Activated T-cell treated with anti-CD3 and anti-CD28 coated beads for 1 hour (primary cell): ENCODE data around the gene BCL2L2.
"Not testable (repeated sequence)": the region's sequence is repeated elsewhere in the genome, so short reads cannot be mapped to it uniquely, and the experiment has no call there.

Experiments used
- DNase-seq: peaks from one replicate; pipeline ENCODE4 v3.0.0-alpha.2; 2020; ENCODE audit warnings: low read depth

The BCL2L2 gene

DNA sequence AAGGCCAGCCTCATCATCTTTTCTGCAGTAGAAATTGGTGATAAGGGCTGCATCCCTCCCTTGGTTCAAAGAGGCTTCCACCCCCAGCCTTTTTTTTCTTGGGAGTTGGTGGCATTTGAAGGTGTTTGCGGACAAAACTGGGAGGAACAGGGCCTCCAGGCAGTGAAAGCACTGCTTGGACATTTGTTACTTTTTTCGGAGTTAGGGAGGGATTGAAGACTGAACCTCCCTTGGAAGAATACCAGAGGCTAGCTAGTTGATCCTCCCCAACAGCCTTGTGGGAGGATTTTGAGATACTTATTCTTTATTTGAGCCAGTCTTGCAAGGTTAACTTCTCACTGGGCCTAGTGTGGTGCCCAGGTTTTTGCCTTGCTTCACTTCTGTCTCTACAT is 17.8 kb downstream of the BCL2L2 start:
- DNase-seq = no peak

DNA sequence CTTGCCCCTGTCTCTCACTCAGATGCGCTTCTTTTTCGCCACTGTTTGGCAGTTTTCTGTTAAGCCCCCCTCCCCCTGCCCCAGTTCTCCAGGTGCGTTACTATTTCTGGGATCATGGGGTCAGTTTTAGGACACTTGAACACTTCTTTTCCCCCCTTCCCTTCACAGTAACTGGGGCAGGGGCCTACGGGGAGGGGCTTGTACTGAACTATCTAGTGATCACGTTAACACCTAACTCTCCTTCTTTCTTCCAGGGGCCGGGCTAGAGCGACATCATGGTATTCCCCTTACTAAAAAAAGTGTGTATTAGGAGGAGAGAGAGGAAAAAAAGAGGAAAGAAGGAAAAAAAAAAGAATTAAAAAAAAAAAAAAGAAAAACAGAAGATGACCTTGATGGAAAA is 18.4 kb downstream of the BCL2L2 start:
- no peak for DNase-seq

DNA sequence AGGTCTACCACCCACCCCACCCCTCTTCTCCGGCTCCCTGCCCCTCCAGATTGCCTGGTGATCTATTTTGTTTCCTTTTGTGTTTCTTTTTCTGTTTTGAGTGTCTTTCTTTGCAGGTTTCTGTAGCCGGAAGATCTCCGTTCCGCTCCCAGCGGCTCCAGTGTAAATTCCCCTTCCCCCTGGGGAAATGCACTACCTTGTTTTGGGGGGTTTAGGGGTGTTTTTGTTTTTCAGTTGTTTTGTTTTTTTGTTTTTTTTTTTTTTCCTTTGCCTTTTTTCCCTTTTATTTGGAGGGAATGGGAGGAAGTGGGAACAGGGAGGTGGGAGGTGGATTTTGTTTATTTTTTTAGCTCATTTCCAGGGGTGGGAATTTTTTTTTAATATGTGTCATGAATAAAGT is 19.1 kb downstream of the BCL2L2 start:
- not testable (repeated sequence) for DNase-seq

DNA sequence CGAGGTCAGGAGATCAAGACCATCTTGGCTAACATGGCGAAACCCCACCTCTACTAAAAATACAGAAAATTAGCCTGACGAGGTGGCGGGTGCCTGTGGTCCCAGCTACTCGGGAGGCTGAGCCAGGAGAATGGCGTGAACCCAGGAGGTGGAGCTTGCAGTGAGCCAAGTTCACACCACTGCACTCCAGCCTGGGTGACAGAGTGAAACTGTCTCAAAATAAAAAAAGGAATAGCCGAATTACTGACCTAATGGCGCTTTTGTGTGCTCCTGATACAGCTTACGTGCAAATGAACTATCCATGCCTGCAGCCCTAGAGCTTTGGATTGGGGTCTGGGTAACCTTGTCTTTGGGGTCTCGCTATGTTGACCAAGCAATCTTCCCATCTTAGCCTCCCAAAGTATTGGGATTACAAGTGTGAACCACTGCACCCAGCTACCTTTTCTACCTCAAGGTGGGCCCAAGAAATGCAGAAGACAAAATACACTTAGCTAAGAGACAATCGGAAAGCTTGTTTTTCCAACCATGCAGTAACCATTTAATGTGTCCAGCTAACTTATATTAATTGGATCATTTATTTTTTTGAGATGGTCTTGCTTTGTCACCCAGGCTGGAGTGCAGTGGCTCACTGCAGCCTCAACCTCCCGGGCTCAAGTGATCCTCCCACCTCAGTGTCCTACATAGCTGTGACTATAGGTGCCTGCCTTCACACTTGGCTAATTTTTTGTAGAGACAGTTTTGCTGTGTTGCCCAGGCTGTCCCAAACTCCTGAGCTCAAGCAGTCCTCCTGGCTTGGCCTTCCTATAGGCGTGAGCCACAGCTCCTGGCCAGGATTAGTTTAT is 20.1 kb downstream of the BCL2L2 start:
- DNase-seq = no peak

DNA sequence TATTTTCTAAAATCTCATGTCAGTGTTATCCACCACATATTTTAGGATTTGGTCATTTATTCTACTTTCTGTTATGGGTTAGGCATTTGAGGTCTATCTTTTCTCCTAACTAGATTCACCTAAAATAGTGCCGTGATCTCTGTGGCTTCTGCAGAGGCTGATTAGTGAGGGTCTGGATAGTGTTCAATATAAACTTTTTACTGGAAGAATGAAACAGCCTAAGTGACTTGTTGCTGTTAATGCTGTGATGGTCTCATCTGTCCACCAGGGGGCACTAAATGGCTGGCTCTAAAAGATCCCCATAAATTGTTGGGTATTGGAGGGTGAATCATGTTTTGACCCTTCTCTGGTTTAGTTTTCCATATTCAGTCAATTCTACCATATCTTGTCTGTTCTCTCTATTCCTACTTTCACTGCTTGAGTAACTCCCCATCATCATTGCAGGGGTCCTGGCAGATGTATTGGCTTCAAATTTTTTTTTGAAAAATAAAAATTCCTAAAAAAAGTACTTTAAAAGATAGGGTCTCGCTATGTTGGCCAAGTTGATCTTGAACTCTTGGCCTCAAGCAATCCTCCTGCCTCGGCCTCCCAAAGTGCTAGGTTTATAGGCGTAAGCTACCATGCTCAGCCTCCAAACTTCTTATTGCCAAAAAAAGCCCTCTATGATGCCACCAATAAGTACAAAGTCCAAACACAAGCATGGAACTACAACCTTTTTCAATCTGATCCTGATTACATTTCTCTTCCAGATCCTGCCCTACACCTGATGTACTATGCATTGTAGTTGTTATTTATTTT is 21.5 kb downstream of the BCL2L2 start:
- peak; percentile 52 for DNase-seq

DNA sequence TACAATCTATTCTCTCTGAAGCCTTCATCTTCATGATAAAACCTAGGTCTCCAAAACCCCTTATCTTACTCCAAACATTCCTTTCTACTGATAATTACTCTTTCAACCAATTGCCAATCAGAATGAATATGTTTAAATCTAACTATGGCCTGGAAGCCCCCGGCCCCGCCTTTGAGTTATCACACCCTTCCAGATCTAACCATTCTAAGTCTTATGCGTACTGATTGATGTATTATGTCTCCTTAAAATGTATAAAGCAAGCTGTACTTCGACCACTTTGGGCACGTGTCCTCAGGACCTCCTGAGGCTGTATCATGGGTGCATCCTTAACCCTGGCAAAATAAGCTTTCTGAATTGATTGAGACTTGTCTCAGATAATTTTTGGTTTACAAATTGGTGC is 29.0 kb downstream of the BCL2L2 start:
- DNase-seq = no peak

DNA sequence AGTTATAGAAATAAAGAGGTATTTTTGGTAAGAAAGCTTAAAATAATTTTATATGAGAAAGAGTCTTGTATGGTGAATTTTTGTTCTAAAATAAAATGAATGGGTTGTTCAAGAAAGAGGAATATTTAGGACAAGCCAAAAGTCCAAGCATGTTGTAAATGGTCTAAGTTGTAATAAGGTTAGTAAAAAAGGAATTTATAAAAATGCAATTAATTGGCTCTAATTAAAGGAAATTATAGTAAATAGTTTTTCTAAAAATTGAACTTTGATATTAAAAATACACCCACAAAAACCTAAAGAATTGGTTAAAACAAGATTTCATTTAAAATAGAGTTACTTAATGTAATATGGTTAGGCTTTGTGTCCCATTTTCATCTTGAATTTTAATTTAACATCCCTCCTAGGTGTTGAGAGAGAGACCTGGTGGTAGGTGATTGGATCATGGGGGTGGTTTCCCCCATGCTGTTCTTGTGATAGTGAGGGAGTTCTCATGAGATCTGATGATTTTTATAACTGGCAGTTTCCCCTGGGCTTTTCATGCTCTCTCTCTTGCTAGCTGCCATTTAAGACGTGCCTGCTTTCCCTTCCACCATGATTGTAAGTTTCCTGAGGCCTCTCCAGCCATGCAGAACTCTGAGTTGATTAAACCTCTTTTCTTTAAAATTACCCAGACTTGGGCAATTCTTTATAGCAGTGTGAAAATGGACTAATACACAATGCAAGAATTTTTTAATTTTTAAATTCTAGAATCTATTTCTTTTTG is 33.1 kb downstream of the BCL2L2 start:
- DNase-seq = no peak

DNA sequence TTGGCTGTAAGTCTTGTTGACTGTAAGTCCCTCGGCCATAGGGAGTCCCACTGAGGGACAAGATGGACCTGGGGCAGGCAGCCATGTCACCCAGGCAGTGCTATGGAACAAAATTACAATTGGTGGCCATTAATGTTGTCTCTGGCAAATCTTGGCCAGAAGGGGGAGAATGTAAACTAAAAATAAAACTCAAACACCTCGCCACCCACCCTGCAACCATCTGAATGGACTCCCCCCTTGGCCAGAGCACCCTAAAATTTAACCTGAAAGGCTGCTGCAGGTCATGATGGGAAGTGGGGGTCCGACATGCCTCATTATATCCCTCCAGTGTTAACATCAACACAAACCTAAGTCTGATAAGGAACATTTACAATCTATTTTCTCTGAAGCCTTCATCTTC is 37.8 kb downstream of the BCL2L2 start:
- DNase-seq = no peak

DNA sequence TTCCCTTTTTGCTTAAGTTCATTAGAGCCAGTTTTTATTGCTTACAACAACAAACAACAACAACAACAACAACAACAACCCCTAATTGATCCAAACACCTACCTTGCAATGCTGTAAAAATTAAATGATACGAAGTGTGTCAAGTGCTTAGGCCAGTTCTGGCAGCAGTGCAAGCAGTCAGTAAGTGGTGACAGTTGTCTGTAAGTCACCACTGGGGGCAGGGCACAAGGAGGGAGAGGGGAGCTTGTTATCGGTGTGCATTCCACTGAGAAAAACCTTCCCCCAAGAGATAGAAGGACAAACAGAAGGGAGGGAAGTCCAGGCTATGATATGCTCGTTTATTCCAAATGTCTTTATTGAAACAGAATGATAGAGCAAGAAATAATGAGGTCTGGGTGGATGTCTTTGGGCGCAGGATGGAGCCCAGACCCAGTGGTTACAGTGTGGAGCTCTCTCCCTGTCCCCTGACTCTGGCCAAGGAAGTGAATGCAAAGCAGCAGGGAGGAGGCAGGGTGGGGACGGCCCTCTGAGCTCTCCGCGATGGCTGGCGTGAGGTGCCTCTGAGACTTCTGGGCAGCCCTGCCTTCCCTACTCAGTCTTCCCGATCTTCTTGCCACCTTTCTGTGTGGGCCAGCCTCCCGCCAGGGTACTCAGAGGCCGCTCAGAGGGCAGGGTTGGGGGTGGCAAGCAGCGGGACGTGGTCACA is 39.5 kb downstream of the BCL2L2 start:
- DNase-seq = no peak

DNA sequence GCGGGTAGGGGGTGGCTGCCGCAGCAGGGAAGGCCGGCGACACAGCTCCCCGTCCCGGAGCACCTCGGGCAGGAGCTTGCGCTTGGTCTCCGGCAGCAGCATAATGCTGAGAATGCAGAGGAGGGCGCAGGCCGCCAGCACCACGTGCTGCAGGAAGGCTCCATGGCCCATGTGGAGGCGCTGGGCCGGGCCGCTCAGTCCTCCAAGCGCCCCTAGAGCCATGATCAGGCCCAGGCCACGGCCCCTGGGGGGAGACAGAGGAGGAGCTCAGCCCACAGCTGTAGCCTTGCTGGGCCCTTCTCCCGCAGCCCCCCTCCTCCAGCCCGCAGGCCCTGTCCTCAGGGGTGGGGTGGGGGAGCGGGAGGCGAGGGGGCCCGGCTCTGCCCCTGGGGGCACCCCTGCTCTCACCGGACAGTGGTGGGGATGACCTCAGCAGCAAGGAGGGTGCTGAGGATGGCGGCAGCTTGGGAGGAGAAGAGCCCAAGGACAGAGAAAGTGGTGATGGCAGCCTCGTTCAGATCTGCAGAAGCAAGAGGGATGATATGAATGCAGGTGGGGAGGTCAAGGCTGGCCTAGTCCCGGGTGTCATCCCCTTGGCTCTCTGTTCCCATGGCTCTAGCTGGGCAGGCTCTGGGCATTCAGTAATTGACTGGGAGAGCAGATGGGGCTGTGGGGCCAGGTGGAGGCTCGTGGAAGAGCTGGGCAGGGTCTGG is 40.2 kb downstream of the BCL2L2 start:
- no peak for DNase-seq

DNA sequence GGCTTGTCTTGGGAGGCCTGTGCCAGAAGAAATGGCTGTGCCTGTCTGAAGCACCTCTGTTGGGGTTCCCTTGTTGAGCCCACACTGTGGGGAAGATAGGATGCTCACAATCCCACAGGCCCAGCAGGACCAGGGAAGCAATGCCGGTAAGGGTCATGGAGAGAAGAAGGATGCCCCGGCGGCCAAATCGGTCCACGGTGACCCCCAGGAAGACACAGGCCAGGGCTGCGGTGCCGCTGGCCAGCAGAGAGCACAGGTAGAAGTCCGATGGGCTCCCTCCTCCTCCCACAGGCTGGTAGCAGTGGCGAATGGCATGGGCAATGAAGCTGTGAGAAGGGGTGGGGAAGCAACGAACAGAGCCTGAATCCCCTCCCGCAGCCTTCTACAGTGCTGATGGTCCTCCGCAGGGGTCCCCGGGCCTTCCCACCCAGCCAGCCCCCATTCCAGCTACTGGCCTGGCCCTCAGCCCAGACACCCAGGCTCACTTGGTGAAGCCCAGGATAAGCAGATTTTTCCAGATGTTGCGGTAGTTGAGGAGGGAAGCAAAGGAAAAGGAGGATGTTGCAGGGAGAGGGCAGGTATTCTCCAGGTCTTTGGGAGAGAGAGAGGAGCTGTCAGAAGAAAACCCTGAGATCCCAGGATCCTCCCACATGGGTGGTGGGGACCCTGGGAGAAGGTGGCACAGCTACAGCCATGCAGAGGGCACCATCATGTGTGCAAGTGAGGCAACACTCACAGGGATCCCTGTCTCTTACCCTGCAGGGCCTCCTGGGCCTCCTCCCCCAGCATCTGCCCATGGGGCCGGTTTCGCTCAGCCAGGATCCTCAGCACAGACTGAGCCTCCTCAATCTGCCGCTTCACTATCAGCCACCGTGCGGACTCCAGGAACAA is 41.0 kb downstream of the BCL2L2 start:
- DNase-seq = no peak

DNA sequence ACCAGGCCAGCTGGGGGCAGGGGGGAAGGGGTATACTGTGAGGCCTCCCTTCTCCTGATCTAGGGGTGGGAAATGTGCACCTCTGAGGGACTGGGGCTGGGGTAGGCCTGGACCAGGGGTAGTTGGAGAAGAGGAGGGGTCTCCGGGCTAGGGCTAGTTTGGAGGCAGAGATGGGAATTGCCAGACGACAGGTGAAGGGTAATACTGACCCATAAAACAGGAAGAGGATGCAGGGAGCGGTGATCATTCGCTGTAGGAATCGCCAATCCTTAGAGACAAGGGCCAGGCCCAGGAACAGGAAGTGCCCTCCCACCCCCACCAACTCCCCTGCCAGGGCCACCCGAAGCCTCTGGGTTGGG is 41.6 kb downstream of the BCL2L2 start:
- no peak for DNase-seq

DNA sequence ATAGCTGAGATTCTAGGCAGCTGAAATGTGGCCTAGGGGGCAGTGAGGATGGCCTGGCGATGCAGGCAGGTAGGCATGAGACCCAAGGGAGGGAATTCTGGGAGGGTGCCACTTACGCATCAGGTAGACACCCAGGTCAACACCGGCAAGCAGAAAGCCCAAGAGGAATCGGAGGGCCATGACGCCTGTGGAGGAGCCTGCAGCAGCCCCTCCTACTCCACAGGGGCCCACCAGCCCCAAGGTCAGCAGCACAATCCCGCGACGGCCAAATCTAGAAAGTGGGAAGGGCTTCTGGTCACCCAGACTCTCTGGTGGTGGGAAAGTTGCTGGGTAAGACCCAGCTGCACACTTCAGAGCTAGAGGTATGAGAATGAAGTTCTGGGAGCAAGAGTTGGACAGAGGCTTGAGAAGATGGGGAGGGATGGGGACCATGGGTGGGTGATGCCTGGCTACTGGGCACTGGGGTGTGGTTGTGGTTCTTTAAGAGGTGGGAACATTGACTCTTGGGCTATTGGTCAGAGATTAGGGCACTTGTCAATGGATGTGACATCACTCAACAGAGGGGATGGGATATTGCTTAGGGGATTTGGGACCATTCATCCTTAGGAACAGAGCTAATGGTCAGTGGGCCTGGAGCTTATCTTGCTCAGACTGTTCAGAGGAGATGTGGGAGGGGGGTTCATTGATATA is 42.7 kb downstream of the BCL2L2 start:
- DNase-seq = no peak

DNA sequence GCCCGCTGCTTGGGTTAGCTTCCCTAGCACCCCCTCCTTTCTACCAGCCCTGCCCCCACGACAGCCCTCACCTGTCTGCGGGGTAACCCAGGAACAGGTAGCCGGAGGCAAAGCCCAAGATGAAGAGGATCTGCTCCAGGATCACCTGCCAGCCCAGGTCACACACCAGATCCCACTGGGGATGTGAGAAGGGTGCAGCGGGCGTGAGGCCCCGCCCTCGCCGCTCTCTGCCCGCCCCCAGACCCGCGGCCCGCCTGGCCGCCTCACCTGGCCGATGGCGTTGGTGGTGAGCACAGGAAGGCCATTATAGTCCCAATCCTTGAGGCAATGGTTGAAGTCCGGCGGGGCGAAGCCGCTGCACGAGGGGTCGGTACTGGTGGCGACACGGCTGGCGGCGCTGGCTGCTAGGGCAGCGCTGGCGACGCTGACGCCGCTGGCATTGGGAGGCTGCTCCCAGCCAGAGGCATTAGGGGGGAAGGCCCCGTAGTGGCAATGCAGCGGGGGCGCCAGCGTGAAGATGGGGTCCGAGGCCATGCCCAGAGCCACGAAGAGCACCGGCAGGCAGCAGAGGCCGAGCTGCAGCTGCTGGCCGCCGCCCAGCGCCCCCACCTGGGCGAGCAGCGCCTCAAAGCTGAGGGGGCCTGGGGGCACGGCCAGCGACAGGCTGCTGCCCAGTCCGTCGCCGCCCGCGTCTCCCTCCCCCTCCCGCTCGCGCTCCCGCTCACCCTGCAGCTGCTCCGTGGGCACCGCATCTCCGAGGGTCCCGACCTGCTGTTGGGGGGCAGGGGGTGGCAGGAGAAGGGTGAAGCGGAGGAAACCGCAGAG is 45.3 kb downstream of the BCL2L2 start:
- DNase-seq = no peak

DNA sequence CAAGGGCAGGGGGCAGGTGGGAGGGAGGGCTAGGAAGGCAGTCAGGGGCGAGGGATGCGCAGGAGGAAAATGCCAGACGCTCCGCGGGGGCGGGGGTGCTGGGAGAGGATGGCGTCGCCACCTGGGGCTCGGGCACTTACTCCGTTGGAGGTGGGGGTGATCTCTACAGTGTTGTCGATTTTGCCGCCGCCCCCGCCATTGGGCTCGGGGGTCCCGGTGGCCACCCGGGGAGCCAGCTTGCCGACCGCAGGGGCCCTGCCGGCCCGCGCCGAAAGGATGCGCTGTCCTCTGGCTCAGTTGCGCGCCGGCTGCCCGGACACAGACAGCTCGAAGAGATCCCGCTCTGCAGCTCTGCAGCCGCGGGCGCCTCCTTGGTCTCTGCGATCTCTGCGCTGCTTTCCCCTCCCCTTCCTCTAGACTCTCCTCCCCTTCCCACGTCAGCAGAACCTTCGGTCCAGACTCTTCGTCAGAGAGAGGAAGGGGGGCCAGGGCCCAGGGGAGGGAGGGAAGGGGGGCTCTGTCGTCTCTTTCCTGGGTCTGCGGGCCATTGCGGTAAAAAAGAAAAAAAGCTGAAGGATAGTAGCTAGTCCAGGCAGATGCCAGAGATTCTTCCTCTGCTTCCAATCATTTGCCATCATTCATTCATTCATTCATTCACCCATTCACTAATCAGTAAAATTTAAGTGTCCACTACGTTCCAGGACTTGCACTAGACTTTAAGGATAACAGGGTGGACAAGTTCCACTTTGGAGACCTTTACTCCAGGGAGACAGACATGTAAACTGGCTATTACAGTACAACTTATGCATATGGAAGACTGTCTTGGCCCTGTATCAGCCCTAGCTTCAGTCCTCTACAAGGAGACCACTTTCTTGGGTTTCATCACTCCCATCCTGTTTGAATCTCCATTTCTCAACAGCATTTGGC is 46.1 kb downstream of the BCL2L2 start, which contains the start of gene SLC22A17:
SLC22A17 (minus strand) TSS at position 382 of the 927 bp plus-strand sequence.
- DNase-seq = peak; percentile 34

DNA sequence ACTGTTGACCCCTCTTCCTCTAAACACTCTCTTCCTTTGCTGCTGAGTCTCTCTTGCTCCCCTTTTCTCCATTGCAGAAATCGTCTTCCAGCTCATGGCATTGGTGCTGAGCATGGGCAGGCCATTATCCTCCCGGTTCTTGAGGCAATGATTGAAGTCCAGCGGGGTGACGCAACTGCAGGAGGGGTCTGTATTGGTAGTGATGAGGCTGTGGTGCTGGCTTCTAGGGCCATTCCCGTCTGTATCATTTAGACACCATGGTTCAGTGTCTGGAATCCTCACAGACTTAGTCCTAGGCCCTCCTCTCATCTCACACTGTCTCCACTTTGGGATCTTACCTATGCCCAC is 46.8 kb downstream of the BCL2L2 start:
- DNase-seq = no peak

DNA sequence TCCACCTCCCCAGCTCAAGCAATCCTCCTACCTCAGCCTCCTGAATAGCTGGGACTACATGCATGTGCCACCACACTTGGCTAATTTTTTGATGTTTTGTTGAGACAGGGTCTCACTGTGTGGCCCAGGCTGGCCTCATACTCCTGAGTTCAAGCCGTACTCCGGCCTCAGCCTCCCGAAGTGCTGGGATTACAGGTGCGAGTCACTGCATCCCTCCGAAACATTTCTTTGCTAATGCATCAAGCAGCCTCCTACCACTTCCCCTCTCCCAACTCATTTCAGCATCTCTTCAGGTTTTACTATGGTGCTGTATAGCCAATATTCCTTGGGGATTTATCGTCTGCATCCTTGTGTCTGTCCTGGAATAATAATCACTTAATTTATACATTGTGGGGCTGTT is 48.4 kb downstream of the BCL2L2 start:
- no peak for DNase-seq
